ENCODE measurements around the gene ANKS1B. TPM values are rescaled to one million over a fixed set of nuclear protein-coding genes. Genes with fewer than 3 reads are reported as not detected.

ANKS1B gene
- polyA plus RNA-seq, 3 donors: not detected

DNA sequence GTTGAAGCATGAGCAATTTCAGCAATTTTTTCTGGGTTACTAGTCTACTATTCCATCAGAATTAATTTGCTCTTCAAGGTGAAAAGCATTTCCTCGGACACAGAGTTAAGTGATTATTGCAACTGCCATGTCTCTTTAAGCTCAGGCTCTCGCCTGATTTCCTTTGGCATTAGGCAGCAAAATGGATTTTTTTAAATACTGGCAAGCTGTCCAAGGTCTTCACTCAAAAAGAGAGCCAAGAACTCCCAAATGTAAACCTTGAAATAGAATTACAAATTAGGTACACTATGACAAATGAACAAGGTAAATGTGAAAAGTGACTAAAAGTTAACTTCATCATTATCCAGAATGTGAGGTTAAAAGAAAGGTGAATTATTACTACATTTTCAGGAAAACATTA lies 225.3 kb downstream of the ANKS1B start:
- Mint-ChIP-seq H3K36me3 (no peaks in the 10 kb centered on the region), H3K27me3 (ENCODE audit: low read depth in 3 of 3) (no peaks in the 10 kb centered on the region), H3K9me3 (no peaks in the 10 kb centered on the region), H3K4me1 (no peaks in the 10 kb centered on the region), H3K4me3 (no peak overlapping the region), H3K27ac (no peak overlapping the region)
- H3K9ac ChIP-seq (ENCODE audit: insufficient read depth, low read length, poor library complexity, severe bottlenecking): no peak overlapping the region
- no peaks in the 10 kb centered on the region for H3K27me3 ChIP-seq (ENCODE audit: control insufficient read depth in 2 of 2, insufficient read depth in 2 of 2, low read length in 2 of 2)
- H3K9me3 ChIP-seq (replicated peaks in 1 of 2; ENCODE audit: control insufficient read depth in 1 of 2, insufficient read depth in 1 of 2, low read length in 2 of 2): no peaks in the 10 kb centered on the region
- 63% methylated on average over 2 of the region's 2 CpGs for WGBS (ENCODE audit: insufficient coverage)
- no peaks in the 10 kb centered on the region for H3K4me1 ChIP-seq (ENCODE audit: control insufficient read depth in 1 of 2, insufficient read depth in 2 of 2, low read length in 2 of 2)
- H3K27ac ChIP-seq (ENCODE audit: low read depth in 1 of 2, low read length in 2 of 2): no peak overlapping the region
- intact Hi-C loops (cut with micrococcal nuclease): no loop called here
- H2AFZ ChIP-seq (ENCODE audit: insufficient read depth, low read depth, low read length, poor library complexity, severe bottlenecking): no peak overlapping the region
- TF ChIP-seq, protein P1, sequence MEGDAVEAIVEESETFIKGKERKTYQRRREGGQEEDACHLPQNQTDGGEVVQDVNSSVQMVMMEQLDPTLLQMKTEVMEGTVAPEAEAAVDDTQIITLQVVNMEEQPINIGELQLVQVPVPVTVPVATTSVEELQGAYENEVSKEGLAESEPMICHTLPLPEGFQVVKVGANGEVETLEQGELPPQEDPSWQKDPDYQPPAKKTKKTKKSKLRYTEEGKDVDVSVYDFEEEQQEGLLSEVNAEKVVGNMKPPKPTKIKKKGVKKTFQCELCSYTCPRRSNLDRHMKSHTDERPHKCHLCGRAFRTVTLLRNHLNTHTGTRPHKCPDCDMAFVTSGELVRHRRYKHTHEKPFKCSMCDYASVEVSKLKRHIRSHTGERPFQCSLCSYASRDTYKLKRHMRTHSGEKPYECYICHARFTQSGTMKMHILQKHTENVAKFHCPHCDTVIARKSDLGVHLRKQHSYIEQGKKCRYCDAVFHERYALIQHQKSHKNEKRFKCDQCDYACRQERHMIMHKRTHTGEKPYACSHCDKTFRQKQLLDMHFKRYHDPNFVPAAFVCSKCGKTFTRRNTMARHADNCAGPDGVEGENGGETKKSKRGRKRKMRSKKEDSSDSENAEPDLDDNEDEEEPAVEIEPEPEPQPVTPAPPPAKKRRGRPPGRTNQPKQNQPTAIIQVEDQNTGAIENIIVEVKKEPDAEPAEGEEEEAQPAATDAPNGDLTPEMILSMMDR (IDR thresholded peaks at IDR 0.05): no peak
- no peaks in the 10 kb centered on the region for H3K36me3 ChIP-seq (replicated peaks in 1 of 2; ENCODE audit: control insufficient read depth in 1 of 2, insufficient read depth in 2 of 2, low read length in 2 of 2)
- no peak overlapping the region for H3K4me2 ChIP-seq (replicated peaks; ENCODE audit: extremely low read depth, low read length, poor library complexity, severe bottlenecking)
- H3K79me2 ChIP-seq (ENCODE audit: insufficient read depth, low read length): no peaks in the 10 kb centered on the region
- DNase-seq: no peak
- no peak overlapping the region for H3K4me3 ChIP-seq (replicated peaks in 1 of 3; ENCODE audit: low read depth in 2 of 3, low read length in 3 of 3)
- H4K20me1 ChIP-seq (ENCODE audit: insufficient read depth, low read length): no peaks in the 10 kb centered on the region

DNA sequence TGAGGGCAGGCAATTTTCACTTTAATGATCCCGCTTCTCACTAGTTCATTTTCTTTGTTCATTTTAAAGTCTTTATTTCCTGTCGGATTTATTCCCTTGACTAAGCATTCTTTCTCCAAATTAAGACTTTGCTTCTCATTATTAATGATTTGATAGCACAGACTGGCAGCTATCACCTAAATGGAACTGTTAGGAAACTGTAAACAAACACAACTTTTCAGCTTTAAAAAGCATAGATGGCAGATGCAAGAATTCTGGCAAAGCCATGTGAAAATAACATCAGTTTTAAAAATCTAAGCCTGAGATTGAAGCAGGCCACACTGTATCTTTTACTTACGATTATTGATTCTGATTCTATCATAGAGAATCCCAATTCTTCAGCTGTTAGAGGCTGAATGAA lies 225.7 kb downstream of the ANKS1B start:
- H3K4me1 Mint-ChIP-seq: no peaks in the 10 kb centered on the region
- no peaks in the 10 kb centered on the region for H3K27me3 Mint-ChIP-seq (ENCODE audit: low read depth in 3 of 3)
- Histone ChIP-seq H3K27ac (ENCODE audit: low read depth in 1 of 2, low read length in 2 of 2) (no peak overlapping the region), H2AFZ (ENCODE audit: insufficient read depth, low read depth, low read length, poor library complexity, severe bottlenecking) (no peak overlapping the region), H3K4me1 (ENCODE audit: control insufficient read depth in 1 of 2, insufficient read depth in 2 of 2, low read length in 2 of 2) (no peaks in the 10 kb centered on the region), H3K36me3 (replicated peaks in 1 of 2; ENCODE audit: control insufficient read depth in 1 of 2, insufficient read depth in 2 of 2, low read length in 2 of 2) (no peaks in the 10 kb centered on the region), H3K79me2 (ENCODE audit: insufficient read depth, low read length) (no peaks in the 10 kb centered on the region), H3K9ac (ENCODE audit: insufficient read depth, low read length, poor library complexity, severe bottlenecking) (no peak overlapping the region), H3K27me3 (ENCODE audit: control insufficient read depth in 2 of 2, insufficient read depth in 2 of 2, low read length in 2 of 2) (no peaks in the 10 kb centered on the region), H4K20me1 (ENCODE audit: insufficient read depth, low read length) (no peaks in the 10 kb centered on the region), H3K4me2 (replicated peaks; ENCODE audit: extremely low read depth, low read length, poor library complexity, severe bottlenecking) (no peak overlapping the region), H3K4me3 (replicated peaks in 1 of 3; ENCODE audit: low read depth in 2 of 3, low read length in 3 of 3) (no peak overlapping the region), H3K9me3 (replicated peaks in 1 of 2; ENCODE audit: control insufficient read depth in 1 of 2, insufficient read depth in 1 of 2, low read length in 2 of 2) (no peaks in the 10 kb centered on the region)
- H3K4me3 Mint-ChIP-seq: no peak overlapping the region
- intact Hi-C loops (cut with micrococcal nuclease): no loop called here
- H3K9me3 Mint-ChIP-seq: peaks cover 0 to 2% (median 0%) of the 10 kb centered on the region in 7 donors
- DNase-seq: no peak
- TF ChIP-seq, protein P1 (IDR thresholded peaks at IDR 0.05): no peak
- H3K36me3 Mint-ChIP-seq: no peaks in the 10 kb centered on the region
- no peak overlapping the region for H3K27ac Mint-ChIP-seq
- WGBS (ENCODE audit: insufficient coverage): no CpG with 5 or more reads among the region's 3 CpGs

All from CD14-positive monocyte (primary cell).